PFSK-1 (cell line): ENCODE data around the gene COPZ2.

Experiments used
- FOXP2 ChIP-seq: optimal IDR thresholded peaks from 2 replicates; pipeline ENCODE3; 2011; ENCODE audit warnings: borderline replicate concordance, control low read depth, inconsistent platforms; ENCODE audit not compliant: insufficient read depth; ENCODE audit errors: extremely low read length, extremely low read depth
- POLR2AphosphoS5 ChIP-seq: IDR thresholded peaks from 2 replicates; pipeline ENCODE4 v1.6.1; 2012; ENCODE audit warnings: low read depth, mild to moderate bottlenecking, control low read depth, low read length, moderate library complexity
- SIN3A ChIP-seq: IDR thresholded peaks from 2 replicates; pipeline ENCODE4 v1.6.1; 2012; ENCODE audit warnings: mild to moderate bottlenecking, low read length, moderate library complexity, borderline replicate concordance; ENCODE audit not compliant: insufficient read depth
- TAF1 ChIP-seq: IDR thresholded peaks from 2 replicates; pipeline ENCODE4 v1.6.1; 2012; ENCODE audit warnings: low read length, control low read depth, borderline replicate concordance; ENCODE audit not compliant: insufficient read depth
- TF ChIP-seq, protein P1 (sequence below), 2 experiments: IDR thresholded peaks; 2 replicates each; pipeline versions ENCODE4 v1.6.1 to v1.8.0; 2011 to 2012; ENCODE audit warnings: low read depth in 2 of 2, low read length in 2 of 2, control low read depth in 1 of 2, inconsistent platforms in 1 of 2, mild to moderate bottlenecking in 1 of 2, moderate library complexity in 1 of 2; ENCODE audit not compliant: insufficient read depth in 1 of 2

COPZ2 gene

DNA sequence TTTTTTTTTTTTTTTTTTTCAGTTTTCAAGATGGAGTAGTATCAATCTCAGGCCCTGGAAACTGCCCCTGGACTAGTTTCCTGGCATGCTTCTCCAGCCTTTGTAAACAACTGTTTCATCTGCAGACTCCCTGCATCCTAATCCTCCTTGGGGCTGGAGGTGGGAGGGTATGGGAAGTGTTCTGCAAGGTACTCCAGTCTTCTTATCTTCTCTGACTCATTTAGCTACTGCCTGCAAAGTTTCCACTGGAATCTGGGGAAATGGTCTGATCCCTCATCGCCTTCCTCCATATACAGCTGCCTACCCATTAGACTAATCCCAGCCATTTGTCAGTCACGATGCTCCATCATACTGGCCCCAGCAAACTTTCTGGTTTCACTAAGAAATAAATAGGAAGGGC is 21.5 kb downstream of the COPZ2 start:
- TF ChIP-seq SIN3A, result no peak

DNA sequence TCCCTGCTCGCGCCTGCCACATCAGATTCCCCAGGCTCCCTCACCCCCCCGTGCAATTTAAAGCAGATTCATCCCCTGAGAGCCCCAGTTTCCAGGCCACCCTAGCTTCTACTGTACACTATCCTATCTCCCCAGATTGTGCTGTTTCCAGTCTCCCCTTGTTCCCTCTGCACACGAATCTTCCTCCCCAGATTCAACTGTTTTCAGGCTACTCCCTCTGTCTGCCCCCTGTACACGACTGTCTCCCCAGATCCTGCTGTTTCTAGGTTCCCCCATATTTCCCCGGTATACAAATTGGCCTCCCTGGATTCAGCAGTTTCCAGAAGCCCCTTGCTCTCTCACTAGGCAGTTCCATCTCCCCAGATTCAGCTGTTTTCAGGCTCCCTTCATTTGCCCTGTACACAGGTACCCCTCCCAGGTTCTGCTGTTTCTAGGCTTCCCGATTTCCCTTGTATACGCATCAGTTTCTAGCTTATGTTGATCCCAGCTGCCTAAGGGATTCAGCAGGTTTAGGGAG is 22.9 kb downstream of the COPZ2 start:
- TF ChIP-seq TAF1 (no peak), FOXP2 (no peak), POLR2AphosphoS5 (no peak), SIN3A (no peak)
- TF ChIP-seq, protein P1, sequence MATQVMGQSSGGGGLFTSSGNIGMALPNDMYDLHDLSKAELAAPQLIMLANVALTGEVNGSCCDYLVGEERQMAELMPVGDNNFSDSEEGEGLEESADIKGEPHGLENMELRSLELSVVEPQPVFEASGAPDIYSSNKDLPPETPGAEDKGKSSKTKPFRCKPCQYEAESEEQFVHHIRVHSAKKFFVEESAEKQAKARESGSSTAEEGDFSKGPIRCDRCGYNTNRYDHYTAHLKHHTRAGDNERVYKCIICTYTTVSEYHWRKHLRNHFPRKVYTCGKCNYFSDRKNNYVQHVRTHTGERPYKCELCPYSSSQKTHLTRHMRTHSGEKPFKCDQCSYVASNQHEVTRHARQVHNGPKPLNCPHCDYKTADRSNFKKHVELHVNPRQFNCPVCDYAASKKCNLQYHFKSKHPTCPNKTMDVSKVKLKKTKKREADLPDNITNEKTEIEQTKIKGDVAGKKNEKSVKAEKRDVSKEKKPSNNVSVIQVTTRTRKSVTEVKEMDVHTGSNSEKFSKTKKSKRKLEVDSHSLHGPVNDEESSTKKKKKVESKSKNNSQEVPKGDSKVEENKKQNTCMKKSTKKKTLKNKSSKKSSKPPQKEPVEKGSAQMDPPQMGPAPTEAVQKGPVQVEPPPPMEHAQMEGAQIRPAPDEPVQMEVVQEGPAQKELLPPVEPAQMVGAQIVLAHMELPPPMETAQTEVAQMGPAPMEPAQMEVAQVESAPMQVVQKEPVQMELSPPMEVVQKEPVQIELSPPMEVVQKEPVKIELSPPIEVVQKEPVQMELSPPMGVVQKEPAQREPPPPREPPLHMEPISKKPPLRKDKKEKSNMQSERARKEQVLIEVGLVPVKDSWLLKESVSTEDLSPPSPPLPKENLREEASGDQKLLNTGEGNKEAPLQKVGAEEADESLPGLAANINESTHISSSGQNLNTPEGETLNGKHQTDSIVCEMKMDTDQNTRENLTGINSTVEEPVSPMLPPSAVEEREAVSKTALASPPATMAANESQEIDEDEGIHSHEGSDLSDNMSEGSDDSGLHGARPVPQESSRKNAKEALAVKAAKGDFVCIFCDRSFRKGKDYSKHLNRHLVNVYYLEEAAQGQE (IDR thresholded peaks at IDR 0.05; ENCODE audit: insufficient read depth in 1 of 2, low read depth in 2 of 2, low read length in 2 of 2), result no peak

DNA sequence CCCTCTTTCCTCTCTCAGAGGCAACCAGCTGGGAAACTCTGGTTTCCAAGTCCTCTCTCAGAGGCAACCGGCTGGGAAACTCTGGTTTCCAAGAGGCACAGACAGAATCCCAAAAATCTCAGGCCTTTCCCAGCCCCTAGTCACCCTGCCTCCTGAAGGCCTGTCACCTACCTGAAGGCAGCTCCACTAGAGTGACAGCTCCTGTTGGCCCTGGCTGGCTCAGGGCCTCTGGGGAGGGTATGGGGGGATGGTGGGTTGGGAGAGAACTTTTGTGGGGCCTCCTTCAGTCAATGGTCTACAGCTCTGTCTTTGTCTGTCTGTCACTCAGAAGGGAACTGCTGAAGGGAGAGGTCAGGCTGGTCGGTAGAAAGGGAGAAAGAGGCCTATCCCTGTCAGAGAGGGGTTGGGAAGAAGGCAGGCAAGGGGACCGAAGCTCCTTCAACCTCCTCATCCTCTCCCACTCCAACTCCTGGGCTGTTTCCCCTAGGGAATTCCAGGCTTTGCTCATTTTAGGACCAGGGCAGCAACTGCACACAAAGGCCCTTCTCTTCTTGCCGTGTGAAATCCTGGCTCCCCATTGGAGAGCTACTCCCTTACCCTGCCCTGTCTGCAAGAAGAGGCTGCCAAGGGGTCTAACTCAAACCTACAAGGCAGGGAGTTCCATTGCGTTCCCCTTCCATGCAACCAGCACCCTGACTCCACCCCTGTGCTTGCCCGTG is 23.6 kb downstream of the COPZ2 start:
- TF ChIP-seq SIN3A, result no peak
- TF ChIP-seq TAF1, result no peak
- TF ChIP-seq FOXP2, result no peak
- TF ChIP-seq, protein P1 (IDR thresholded peaks at IDR 0.05; ENCODE audit: insufficient read depth in 1 of 2, low read depth in 2 of 2, low read length in 2 of 2), result no peak
- no peak for TF ChIP-seq POLR2AphosphoS5

- TF ChIP-seq, protein P1 (IDR thresholded peaks at IDR 0.05; ENCODE audit: insufficient read depth in 1 of 2, low read depth in 2 of 2, low read length in 2 of 2), result no peak
- TF ChIP-seq SIN3A (no peak), POLR2AphosphoS5 (no peak), FOXP2 (no peak), TAF1 (no peak)
Measured at GRCh38 chr17:48012654-48013053, 24.9 kb downstream of the COPZ2 start.

DNA sequence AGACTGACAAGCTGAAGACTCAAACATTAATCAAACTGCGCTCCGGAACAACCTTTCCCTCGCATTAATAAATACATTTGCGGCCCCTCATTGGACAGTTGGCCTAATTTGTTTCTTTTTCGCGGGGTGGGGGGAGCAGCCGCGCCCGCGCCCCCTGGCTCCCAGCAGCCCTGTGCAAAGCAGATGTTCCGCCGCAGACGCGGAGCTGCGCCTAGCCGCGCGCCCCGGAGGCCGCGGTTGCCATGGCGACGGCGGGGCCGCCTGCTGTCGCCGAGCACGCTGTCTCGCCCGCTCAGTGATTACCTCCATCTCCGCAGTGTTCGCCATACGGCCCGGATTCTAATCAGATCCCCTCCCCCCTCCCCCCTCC is 25.5 kb downstream of the COPZ2 start:
- no peak for TF ChIP-seq TAF1
- TF ChIP-seq FOXP2, result no peak

GRCh38 chr17:48011405-48012150 is 26.0 kb downstream of the COPZ2 start:
- no peak for TF ChIP-seq TAF1
- no peak for TF ChIP-seq SIN3A
- TF ChIP-seq, protein P1 (IDR thresholded peaks at IDR 0.05; ENCODE audit: insufficient read depth in 1 of 2, low read depth in 2 of 2, low read length in 2 of 2), result no peak
- TF ChIP-seq FOXP2, result no peak
- no peak for TF ChIP-seq POLR2AphosphoS5
